Epithelial cell of proximal tubule (primary cell): ENCODE results near the gene FJX1. TPM values are rescaled to one million over a fixed set of nuclear protein-coding genes. Genes with fewer than 3 reads are reported as not detected.
A peak's percentile ranks its signal among the peaks of the same experiment; 100 is the strongest.

Experiments
- DNase-seq: peaks from one replicate; pipeline ENCODE4 v3.0.0-alpha.2; 2011; ENCODE audit warnings: low read depth
- H3K4me3 ChIP-seq: 2 replicates; pipeline ENCODE4 v1.5.1; 2011; ENCODE audit warnings: low read depth, mild to moderate bottlenecking, low read length
- CTCF ChIP-seq: conservative IDR thresholded peaks from 2 replicates; pipeline ENCODE4 v1.5.1; 2012; ENCODE audit warnings: low read depth, mild to moderate bottlenecking, low read length
- total RNA-seq: library from RNA; depleted of rRNA; stranded (reverse); fragments of >200 nt; gene quantifications from 2 replicates; pipeline ENCODE4 v1.2.3, GENCODE V29; 2015

Gene FJX1
- total RNA-seq, 1 donor from 2014 or later: 52.1 TPM

DNA sequence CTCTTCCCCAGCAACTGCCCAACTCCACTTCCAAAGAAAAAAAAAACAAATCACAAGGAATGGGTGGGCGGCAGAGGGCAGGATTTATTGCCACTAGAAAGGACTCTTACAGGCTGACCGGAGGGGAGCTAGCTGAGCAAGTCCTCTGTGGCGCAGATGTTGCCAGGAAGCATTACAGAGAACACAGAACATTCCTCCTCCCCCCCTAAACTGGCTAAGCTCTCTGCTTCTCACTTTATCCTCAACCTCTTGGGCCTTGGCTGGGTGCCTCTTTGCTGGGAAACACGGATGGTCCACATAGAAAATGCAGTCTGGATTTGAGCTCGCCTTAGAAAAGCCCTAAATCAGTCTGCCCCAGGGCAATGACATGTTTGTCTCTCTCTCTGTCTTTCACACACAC lies 12.6 kb upstream of the FJX1 start:
- no peak overlapping the region for H3K4me3 ChIP-seq
- DNase-seq: no peak
- no peak for TF ChIP-seq CTCF

DNA sequence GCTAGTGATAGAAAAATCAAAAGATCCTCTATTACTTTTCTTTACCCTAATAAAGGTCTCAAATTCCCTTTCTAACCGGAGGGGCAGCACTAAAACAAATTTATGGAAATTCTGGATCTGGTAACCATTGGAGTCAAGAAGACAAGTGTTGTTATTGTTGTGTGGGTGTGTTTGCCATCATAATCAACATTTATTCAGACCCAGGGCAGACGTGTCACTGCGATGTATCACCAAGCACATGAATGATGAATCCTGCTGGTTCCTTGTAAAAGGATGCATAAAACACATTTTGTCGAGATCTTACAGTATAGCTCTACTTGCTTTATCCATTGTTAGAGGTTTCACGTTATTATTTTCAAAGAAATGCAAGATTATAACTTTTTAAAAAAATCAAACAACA lies 12.1 kb upstream of the FJX1 start:
- DNase-seq: no peak
- TF ChIP-seq CTCF: no peak

DNA sequence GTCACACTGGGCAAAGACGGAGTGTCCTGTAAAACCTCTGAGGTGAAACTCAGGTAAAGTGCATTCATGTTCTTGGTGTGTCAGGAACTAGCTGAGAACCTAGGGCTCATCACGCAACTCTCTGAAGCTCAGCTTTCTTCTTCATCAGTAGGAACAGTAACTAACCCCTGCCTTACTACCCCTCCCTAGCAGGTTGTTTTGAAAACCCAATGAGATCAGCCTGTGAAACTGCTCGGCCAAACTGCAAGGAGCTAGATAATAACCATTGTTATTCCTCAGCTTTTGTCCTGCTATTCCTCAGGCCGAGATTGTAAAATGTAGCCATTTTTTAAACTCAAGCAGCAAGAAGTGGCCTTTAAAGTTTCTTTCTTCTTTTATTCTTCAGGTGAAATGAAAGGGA lies 9.8 kb upstream of the FJX1 start:
- H3K4me3 ChIP-seq: no peak overlapping the region
- TF ChIP-seq CTCF: no peak
- no peak for DNase-seq

More for the DNA sequence above, 12.1 kb upstream of the FJX1 start:
- no peak overlapping the region for H3K4me3 ChIP-seq

DNA sequence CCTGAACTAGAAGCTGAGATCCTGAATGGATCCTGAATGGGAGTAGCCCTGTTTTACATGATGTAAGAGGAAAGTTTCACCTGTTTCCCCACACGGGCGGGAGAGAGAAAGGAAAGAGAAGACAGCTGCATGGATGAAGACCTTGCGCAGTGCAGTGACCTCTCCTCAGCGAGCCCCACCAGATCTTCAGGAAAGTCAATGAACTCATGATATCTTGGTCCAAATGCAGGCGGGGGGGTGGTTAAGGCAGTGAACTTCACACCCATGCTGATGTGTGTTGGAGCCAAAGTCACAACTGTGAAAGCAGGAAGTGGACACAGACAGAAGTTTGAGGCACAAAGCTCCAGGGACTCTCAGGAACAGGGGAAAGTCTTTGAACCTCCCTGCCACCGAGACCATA lies 8.6 kb upstream of the FJX1 start:
- TF ChIP-seq CTCF: no peak
- no peak overlapping the region for H3K4me3 ChIP-seq
- DNase-seq: no peak

DNA sequence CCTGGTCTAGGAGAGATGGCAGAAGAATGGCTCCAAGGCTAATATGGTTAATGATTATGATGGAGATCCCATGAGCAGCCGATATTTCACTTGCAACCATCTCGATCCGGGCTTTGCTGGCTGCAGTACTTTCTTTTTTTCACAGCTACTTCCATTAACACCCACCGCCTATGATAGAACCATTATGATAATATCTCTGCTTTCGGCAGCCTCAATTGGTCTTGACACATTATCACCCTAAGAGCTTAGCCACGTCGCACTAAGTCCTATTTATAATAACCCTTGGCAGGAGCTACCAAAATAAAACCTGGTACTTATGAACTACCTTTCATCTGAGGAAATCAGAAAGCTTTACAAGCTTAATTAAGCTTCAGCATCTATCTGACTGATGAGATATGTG lies 7.6 kb upstream of the FJX1 start:
- TF ChIP-seq CTCF: no peak
- DNase-seq: no peak
- H3K4me3 ChIP-seq: no peak overlapping the region

GRCh38 chr11:35611741-35612140 lies 6.5 kb upstream of the FJX1 start:
- H3K4me3 ChIP-seq: no peak overlapping the region
- no peak for DNase-seq
- no peak for TF ChIP-seq CTCF

GRCh38 chr11:35614939-35615569 lies 3.2 kb upstream of the FJX1 start:
- H3K4me3 ChIP-seq: no peak overlapping the region
- DNase-seq: no peak
- TF ChIP-seq CTCF: peak; percentile 7
